HG03354 (cell line): ENCODE results near the gene APBA1.
"Not testable (repeated sequence)": the region's sequence is repeated elsewhere in the genome, so short reads cannot be mapped to it uniquely, and the experiment has no call there.

Source experiments
- ATAC-seq: cut with Tn5 transposase; IDR thresholded peaks from one replicate; pipeline ENCODE4 v1.9.1; 2021; ENCODE audit warnings: mild to moderate bottlenecking; ENCODE audit not compliant: unreplicated experiment, poor library complexity, severe bottlenecking

The APBA1 gene

GRCh38 chr9:69615880-69616279, 56.3 kb downstream of the APBA1 start:
- ATAC-seq, result no peak

GRCh38 chr9:69611221-69611620, 61.0 kb downstream of the APBA1 start:
- ATAC-seq, result no peak

- ATAC-seq, result no peak
Measured at GRCh38 chr9:69609156-69609555, 63.0 kb downstream of the APBA1 start.

- no peak for ATAC-seq
Measured at GRCh38 chr9:69606089-69606488, 66.1 kb downstream of the APBA1 start.

- ATAC-seq, result no peak
Measured at GRCh38 chr9:69605406-69605805, 66.8 kb downstream of the APBA1 start.

- ATAC-seq, result no peak
Measured at GRCh38 chr9:69604568-69605219, 67.5 kb downstream of the APBA1 start.

- ATAC-seq, result no peak
Measured at GRCh38 chr9:69603656-69604055, 68.5 kb downstream of the APBA1 start.

- ATAC-seq, result no peak
Measured at GRCh38 chr9:69602773-69603172, 69.4 kb downstream of the APBA1 start.

GRCh38 chr9:69601698-69602097, 70.5 kb downstream of the APBA1 start:
- no peak for ATAC-seq

- no peak for ATAC-seq
Measured at GRCh38 chr9:69600314-69601047, 71.7 kb downstream of the APBA1 start.

- no peak for ATAC-seq
Measured at GRCh38 chr9:69599232-69599971, 72.8 kb downstream of the APBA1 start.

GRCh38 chr9:69596906-69597305, 75.3 kb downstream of the APBA1 start:
- ATAC-seq, result not testable (repeated sequence)

- no peak for ATAC-seq
Measured at GRCh38 chr9:69594180-69594579, 78.0 kb downstream of the APBA1 start.

- no peak for ATAC-seq
Measured at GRCh38 chr9:69593756-69594155, 78.4 kb downstream of the APBA1 start.

GRCh38 chr9:69593301-69593700, 78.9 kb downstream of the APBA1 start:
- no peak for ATAC-seq

- ATAC-seq, result no peak
Measured at GRCh38 chr9:69590266-69590665, 81.9 kb downstream of the APBA1 start.

GRCh38 chr9:69589156-69589555, 83.0 kb downstream of the APBA1 start:
- ATAC-seq, result no peak

- ATAC-seq, result no peak
Measured at GRCh38 chr9:69585571-69585970, 86.6 kb downstream of the APBA1 start.

- ATAC-seq, result no peak
Measured at GRCh38 chr9:69584759-69585158, 87.4 kb downstream of the APBA1 start.

- ATAC-seq, result no peak
Measured at GRCh38 chr9:69583645-69584234, 88.4 kb downstream of the APBA1 start.
